GM03348 (cell line): ENCODE data around the gene REP15.
"Not testable (repeated sequence)": the region's sequence is repeated elsewhere in the genome, so short reads cannot be mapped to it uniquely, and the experiment has no call there.

Experiments used
- DNase-seq: peaks from one replicate; pipeline ENCODE4 v3.0.0; 2012; ENCODE audit warnings: low spot score

REP15 gene

GRCh38 chr12:27696293-27696652 is at the start of gene REP15:
TSS of gene REP15 (plus strand) at chr12:27696447. CDS start at chr12:27696563, 116 bp downstream.
- no peak for DNase-seq

DNA sequence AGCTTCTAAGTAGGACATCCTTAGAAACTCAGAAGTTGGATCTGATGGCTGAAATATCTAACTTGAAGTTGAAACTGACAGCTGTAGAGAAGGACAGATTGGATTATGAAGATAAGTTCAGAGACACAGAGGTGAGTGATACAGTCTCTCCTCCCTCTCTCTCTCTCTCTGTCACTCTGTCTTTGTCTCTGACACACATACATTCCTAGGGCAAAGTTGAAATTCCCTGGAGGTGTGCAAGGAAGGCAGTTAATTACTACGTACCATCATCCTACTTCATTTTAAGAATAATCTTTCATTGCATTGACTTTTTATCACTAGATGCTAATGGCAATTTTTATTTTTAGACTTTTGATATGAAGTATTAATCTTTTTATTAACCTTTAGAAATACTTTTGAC is 46.2 kb upstream of the REP15 start:
- DNase-seq: no peak

DNA sequence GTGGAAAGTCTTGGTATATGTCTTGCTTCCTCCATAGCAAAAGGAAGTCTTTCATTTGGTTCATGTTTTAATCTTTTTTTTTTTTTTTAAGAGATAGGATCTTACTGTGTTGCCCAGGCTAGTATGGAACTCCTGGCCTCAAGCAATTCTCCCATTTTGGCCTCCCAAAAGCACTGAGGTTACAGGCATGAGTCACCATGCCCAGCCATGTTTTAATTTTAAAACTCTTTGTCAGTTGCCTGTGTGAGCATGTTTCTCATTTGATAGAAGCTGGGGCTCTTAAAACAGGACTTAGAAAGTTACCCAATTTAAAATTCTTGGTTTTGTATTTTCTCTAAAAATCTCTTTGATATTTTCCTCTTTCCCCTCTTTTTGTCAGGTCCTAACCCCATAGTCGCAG is 45.0 kb upstream of the REP15 start:
- no peak for DNase-seq

DNA sequence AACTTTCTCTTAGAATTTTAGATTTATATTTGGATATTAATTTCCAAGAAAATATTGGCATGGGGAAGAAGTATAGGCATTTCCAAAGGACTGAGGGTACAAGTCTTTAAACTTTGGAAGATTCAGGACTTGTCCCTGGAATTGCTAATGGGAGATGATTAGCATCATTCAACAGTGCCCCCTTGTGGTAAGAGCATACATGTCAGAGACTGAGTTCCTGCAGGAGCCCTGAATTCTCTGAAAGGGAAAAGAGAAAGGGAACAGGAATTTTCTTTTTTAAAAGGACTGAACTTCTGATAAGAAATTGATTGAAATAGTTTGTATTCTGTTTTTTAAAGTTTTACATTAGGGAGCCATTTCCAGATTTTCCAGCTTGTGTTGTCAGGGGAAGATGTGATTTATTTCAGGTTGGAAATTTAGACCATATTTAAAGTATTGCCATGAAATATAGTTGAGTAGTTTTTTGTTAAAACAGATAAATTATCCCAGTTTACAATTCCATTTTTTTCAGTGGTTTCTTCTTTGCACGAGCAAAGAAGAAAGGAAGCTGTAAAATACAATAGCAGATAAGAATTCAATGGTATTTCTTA is 44.0 kb upstream of the REP15 start:
- DNase-seq: peak; percentile 82

GRCh38 chr12:27653661-27654060 is 42.6 kb upstream of the REP15 start:
- no peak for DNase-seq

GRCh38 chr12:27655476-27655875 is 40.8 kb upstream of the REP15 start:
- not testable (repeated sequence) for DNase-seq

DNA sequence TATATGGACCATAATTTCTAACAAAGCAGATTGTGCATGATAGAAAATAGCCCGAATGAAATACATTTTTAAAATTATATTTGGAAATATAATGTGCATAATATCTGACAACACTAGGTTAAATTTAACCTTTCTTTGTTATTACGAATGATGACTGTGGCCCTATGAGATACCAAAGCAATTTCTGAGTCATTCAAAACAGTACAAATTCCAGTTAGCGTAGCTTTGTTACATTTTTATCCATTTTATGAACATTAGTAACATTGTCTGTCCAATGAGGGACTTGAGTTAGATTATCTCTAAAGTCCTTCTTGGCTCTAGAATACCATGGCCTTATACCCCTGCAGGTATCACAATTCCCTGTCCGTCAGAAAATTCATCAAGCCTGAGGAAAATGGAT is 39.0 kb upstream of the REP15 start:
- no peak for DNase-seq

GRCh38 chr12:27665704-27666103 is 30.5 kb upstream of the REP15 start:
- DNase-seq: no peak

DNA sequence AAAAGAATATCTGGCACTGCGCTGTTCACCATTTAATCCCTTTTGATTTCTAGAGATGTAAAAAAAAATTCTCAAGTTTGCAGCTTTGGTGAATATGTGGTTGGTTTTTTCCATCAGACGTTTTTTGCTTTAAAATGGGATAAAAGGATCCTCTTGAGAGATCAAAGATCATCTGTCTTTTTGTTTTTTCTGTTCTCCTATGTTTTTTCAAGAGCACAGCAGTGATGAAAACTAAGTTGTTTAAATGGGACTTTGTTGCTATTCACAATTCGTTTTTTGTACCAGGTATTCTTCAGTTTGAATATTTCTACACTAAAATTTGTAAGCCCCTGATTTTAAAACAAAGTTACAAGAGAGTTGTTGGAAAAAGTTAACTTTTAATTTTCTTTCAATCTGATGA is 29.7 kb upstream of the REP15 start:
- DNase-seq: no peak

- DNase-seq: peak; percentile 78
Observed at GRCh38 chr12:27667540-27667939, 28.7 kb upstream of the REP15 start.

- no peak for DNase-seq
Observed at GRCh38 chr12:27672051-27672450, 24.2 kb upstream of the REP15 start.

- DNase-seq: no peak
Observed at GRCh38 chr12:27672643-27673042, 23.6 kb upstream of the REP15 start.

- no peak for DNase-seq
Observed at GRCh38 chr12:27673101-27673718, 23.0 kb upstream of the REP15 start.

- DNase-seq: no peak
Observed at GRCh38 chr12:27674989-27675388, 21.3 kb upstream of the REP15 start.

GRCh38 chr12:27680619-27681018 is 15.6 kb upstream of the REP15 start:
- no peak for DNase-seq

DNA sequence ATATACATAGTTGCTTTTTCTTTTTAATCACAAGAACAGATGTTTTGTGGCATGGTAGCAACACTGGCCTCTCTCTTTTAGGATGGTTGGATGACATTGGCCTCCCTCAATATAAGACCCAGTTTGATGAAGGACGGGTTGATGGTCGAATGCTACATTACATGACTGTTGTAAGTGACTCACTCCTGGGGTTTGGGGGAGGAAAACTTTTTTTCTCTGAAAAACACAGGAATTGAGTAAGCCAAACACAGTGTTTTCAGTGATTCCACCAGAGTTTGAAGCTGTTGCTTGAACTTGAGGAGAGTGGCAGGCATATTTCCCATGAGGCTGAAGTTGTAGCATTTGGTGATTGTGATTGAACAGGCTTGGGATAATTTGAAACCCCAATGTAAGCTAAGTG is 13.7 kb upstream of the REP15 start:
- DNase-seq: peak; percentile 5

- DNase-seq: no peak
Observed at GRCh38 chr12:27685274-27685673, 11.0 kb upstream of the REP15 start.

GRCh38 chr12:27686147-27686546 is 10.1 kb upstream of the REP15 start:
- no peak for DNase-seq

DNA sequence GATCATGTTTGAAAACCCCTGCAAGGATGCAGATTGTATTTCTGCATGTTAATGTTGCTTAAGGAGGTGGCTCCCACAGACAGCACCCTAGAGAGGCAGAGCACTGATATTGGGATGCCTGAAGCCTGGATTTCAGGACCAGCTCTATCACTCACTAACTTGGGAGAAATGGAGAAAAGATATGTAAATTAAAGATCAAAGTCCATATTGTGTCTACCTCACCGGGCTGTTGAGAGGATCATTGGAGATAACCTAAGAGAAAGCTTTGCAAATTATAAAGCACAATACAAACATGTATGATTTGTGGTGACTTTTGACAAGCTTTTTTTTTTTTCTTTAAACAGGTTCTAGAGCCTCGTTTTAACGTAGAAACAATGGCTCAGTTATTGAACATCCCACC is 7.6 kb upstream of the REP15 start:
- no peak for DNase-seq

DNA sequence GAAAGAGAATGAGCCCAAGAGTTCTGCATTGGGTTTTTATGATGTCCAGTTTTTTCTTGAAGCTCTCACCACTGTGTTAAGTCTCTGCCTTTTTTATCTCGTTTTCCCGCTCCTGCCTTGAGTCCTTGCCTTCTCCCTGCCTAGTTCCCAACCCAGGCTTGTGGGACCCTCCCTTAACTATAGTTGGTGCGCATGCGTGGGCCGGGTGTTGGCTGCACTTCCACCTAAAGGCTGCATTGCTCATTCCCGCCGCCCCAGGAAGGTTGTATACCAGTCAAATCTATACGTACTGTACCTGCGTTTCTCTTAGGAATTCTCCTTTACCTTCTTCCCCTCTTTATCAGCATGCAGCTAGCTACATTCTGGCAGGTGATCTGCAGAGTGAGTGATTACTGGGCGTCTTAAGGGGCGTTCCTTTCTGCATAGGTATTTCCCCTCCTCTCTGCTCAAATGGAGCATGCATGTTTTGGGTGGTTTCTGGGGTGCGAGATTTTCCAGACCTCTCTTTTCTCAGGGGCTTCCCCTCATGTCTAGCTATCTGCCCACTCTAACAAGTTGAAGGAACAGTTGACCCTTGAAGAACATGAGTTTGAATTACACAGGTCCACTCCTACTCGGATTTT is 6.6 kb upstream of the REP15 start:
- no peak for DNase-seq

DNA sequence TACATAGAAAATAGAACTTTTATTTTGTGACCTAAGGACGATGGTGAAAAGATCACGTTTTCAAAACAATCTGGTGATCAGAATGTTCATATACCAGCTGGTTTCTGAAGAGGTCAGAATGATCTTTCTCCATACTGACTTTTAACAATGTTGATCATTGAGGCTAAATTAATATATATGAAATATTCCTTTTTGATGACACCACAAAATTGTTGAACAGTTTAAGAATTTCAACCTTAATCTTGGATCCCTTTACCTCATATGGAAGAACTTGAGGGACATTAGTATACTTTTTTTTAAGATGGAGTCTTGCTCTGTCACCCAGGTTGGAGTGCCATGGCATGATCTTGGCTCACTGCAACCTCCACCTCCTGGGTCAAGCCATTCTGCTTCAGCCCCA is 2.8 kb upstream of the REP15 start:
- DNase-seq: no peak

- no peak for DNase-seq
Observed at GRCh38 chr12:27695556-27696292, 523 bp upstream of the REP15 start.

DNA sequence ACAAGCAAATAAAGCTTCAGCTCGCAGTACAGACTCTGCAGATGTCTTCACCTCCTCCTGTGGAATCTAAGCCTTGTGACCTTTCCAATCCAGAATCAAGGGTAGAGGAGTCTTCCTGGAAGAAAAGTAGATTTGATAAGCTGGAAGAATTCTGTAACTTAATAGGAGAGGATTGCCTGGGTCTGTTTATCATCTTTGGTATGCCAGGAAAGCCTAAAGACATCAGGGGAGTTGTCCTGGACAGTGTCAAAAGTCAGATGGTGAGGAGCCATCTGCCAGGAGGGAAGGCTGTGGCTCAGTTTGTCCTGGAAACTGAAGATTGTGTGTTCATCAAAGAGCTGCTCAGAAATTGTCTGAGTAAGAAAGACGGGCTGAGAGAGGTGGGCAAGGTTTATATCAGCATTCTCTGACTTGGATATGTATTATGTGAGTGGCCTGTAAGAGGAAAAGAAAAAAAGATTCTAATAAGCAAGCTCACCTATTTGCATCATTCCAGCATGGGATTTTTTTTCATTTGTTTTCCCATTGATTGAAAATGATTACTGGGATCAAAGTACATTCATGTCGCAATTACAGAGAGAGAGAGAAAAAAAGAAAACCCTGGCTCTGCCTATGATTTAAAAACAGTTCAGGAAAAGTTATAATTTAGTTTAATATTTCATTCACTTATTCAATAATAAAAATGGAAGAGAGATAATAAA is 767 bp downstream of the REP15 start:
- no peak for DNase-seq
